ENCODE measurements around the gene CEP350. TPM values are rescaled to one million over a fixed set of nuclear protein-coding genes. Genes with fewer than 3 reads are reported as not detected.

The CEP350 gene
- total and polyA plus RNA-seq, 10 of the 15 experiments (the other 5 are each of a cell fraction or from before 2014, with no cell fraction given), result 5.2 to 46.0 (median 23.1) TPM

- ChIA-PET RAD21 (ENCODE audit: unreplicated experiment) (interaction anchor here (1.3 kb wide), 1 partner anchor 26 kb away, joined by 3 read pairs; no protein-coding TSS in a partner anchor), POLR2A (interaction anchor here (0.8 kb wide), 1 partner anchor 12 kb away, joined by 3 read pairs; no protein-coding TSS in a partner anchor), CTCF (interaction anchor here (1.9 kb wide), 1 partner anchor 36 kb away, joined by 6 read pairs; no protein-coding TSS in a partner anchor), SMC1A (ENCODE audit: uncharacterized antibody, unreplicated experiment) (interaction anchor here (0.5 kb wide), 1 partner anchor 334 kb away, joined by 3 read pairs; no protein-coding TSS in a partner anchor)
- H3K9me3 ChIP-seq (replicated peaks; ENCODE audit: control insufficient read depth, insufficient read depth, low read length), result no peaks in the 10 kb centered on the region
- 26% methylated on average over 3 of the region's 3 CpGs for WGBS (ENCODE audit: insufficient coverage, insufficient replicate concordance, low lambda C conversion rate, missing lambda C conversion rate)
- BruUV-seq (replicated peaks), result no TSS peak
- no peak for ATAC-seq
- no peak overlapping the region for H3K27ac ChIP-seq (ENCODE audit: control insufficient read depth, insufficient read depth)
- no peak overlapping the region for H2AFZ ChIP-seq (ENCODE audit: control insufficient read depth, low read depth, low read length)
- H3K36me3 ChIP-seq (ENCODE audit: control insufficient read depth in 2 of 2, insufficient read depth in 2 of 2, low read length in 1 of 2), result no peaks in the 10 kb centered on the region
- no peak for TF ChIP-seq USF1 (IDR thresholded peaks at IDR 0.05; ENCODE audit: borderline replicate concordance, extremely low read length, insufficient read depth, low read depth, low read length)
- no peak for TF ChIP-seq ETV6 (conservative IDR thresholded peaks at IDR 0.05 in 1 of 2, IDR thresholded peaks at IDR 0.05 in 1 of 2; ENCODE audit: borderline replicate concordance in 1 of 2, low read depth in 1 of 2)
- TF ChIP-seq ZNF687 (IDR thresholded peaks at IDR 0.05), result no peak
- TF ChIP-seq ZNF207 (IDR thresholded peaks at IDR 0.05; ENCODE audit: borderline replicate concordance), result no peak
- no peak for TF ChIP-seq SP1 (IDR thresholded peaks at IDR 0.05; ENCODE audit: low read depth, low read length)
- H3K4me3 ChIP-seq, result no peak overlapping the region
- in situ Hi-C loops (cut with MboI) (no loop called here), intact Hi-C loops (cut with micrococcal nuclease; ENCODE audit: unreplicated experiment) (no loop called here)
- 0 out of 4 replicates have a peak, but pooled peaks cover 0 to 1% of the 10 kb centered on the region in 2 experiments for H3K27me3 ChIP-seq (replicated peaks in 1 of 2; ENCODE audit: control insufficient read depth in 2 of 2, insufficient read depth in 2 of 2, low read length in 1 of 2)
- FAIRE-seq, result no peak
- H3K4me2 ChIP-seq (ENCODE audit: control insufficient read depth, insufficient read depth), result no peak overlapping the region
- no peaks in the 10 kb centered on the region for H3K79me2 ChIP-seq (ENCODE audit: control insufficient read depth, insufficient read depth, low read length)
- H4K20me1 ChIP-seq (ENCODE audit: control insufficient read depth, insufficient read depth), result no peaks in the 10 kb centered on the region
- no peaks in the 10 kb centered on the region for H3K4me1 ChIP-seq (ENCODE audit: control insufficient read depth, insufficient read depth, low read length)
- H3K9ac ChIP-seq (ENCODE audit: control insufficient read depth, insufficient read depth, low read length), result no peak overlapping the region
- no peak for DNase-seq (ENCODE audit: low read depth, low spot score)
Observed at GRCh38 chr1:180143359-180143758, 188.7 kb downstream of the CEP350 start.

Measured in GM12878 (cell line).